ENCODE results near the gene CFAP206.
"Not testable (repeated sequence)": the region's sequence is repeated elsewhere in the genome, so short reads cannot be mapped to it uniquely, and the experiment has no call there.

CFAP206 gene

GRCh38 chr6:87472525-87473418 lies 65.0 kb downstream of the CFAP206 start, which contains the start of gene SLC35A1:
Gene SLC35A1, plus strand, starts transcription at chr6:87472974. Its CDS starts 30 bp downstream, at chr6:87473004.
- peaks cover 2% of the 10 kb centered on the region for H3K27me3 Mint-ChIP-seq
- ATAC-seq, result peak; percentile 92
- H3K4me1 Mint-ChIP-seq, result peaks cover 19% of the 10 kb centered on the region

GRCh38 chr6:87473419-87473903 lies 65.7 kb downstream of the CFAP206 start:
- peak overlapping the region; percentile 97 for H3K4me3 Mint-ChIP-seq
- no peaks in the 10 kb centered on the region for H3K27me3 Mint-ChIP-seq
- ATAC-seq, result peak; percentile 81
- H3K27ac Mint-ChIP-seq, result peak overlapping the region; percentile 98
- no peaks in the 10 kb centered on the region for H3K9me3 Mint-ChIP-seq
- peaks cover 6% of the 10 kb centered on the region for H3K36me3 Mint-ChIP-seq (ENCODE audit: low read depth)
- peaks cover 19% of the 10 kb centered on the region for H3K4me1 Mint-ChIP-seq
- DNase-seq, result no peak

More at GRCh38 chr6:87472525-87473418, 65.0 kb downstream of the CFAP206 start, which contains the start of gene SLC35A1:
- Mint-ChIP-seq H3K27ac (peak within 1 kb of the TSS; percentile 98), H3K9me3 (no peaks in the 10 kb centered on the region), H3K36me3 (ENCODE audit: low read depth) (no peaks in the 10 kb centered on the region), H3K4me3 (peak within 1 kb of the TSS; percentile 97)
- peak; percentile 86 for DNase-seq

GRCh38 chr6:87481931-87482330 lies 74.2 kb downstream of the CFAP206 start:
- H3K9me3 Mint-ChIP-seq, result no peaks in the 10 kb centered on the region
- no peak for DNase-seq
- no peaks in the 10 kb centered on the region for H3K4me1 Mint-ChIP-seq
- peaks cover 15% of the 10 kb centered on the region for H3K36me3 Mint-ChIP-seq (ENCODE audit: low read depth)
- no peaks in the 10 kb centered on the region for H3K27me3 Mint-ChIP-seq
- H3K4me3 Mint-ChIP-seq, result no peak overlapping the region
- H3K27ac Mint-ChIP-seq, result no peak overlapping the region
- no peak for ATAC-seq

GRCh38 chr6:87482366-87482765 lies 74.6 kb downstream of the CFAP206 start:
- no peaks in the 10 kb centered on the region for H3K4me1 Mint-ChIP-seq
- peaks cover 15% of the 10 kb centered on the region for H3K36me3 Mint-ChIP-seq (ENCODE audit: low read depth)
- no peaks in the 10 kb centered on the region for H3K9me3 Mint-ChIP-seq
- no peak for DNase-seq
- no peaks in the 10 kb centered on the region for H3K27me3 Mint-ChIP-seq
- no peak overlapping the region for H3K4me3 Mint-ChIP-seq
- no peak overlapping the region for H3K27ac Mint-ChIP-seq
- no peak for ATAC-seq

- H3K27me3 Mint-ChIP-seq, result no peaks in the 10 kb centered on the region
- peak; percentile 36 for ATAC-seq
- no peak overlapping the region for H3K4me3 Mint-ChIP-seq
- no peaks in the 10 kb centered on the region for H3K4me1 Mint-ChIP-seq
- no peak overlapping the region for H3K27ac Mint-ChIP-seq
- DNase-seq, result peak; percentile 10
- H3K36me3 Mint-ChIP-seq (ENCODE audit: low read depth), result peaks cover 6% of the 10 kb centered on the region
- no peaks in the 10 kb centered on the region for H3K9me3 Mint-ChIP-seq
Observed at GRCh38 chr6:87483929-87484328, 76.2 kb downstream of the CFAP206 start.

GRCh38 chr6:87484491-87484890 lies 76.7 kb downstream of the CFAP206 start:
- H3K9me3 Mint-ChIP-seq, result no peaks in the 10 kb centered on the region
- H3K36me3 Mint-ChIP-seq (ENCODE audit: low read depth), result peaks cover 6% of the 10 kb centered on the region
- H3K27ac Mint-ChIP-seq, result no peak overlapping the region
- no peak for ATAC-seq
- DNase-seq, result no peak
- H3K4me3 Mint-ChIP-seq, result no peak overlapping the region
- H3K27me3 Mint-ChIP-seq, result no peaks in the 10 kb centered on the region
- no peaks in the 10 kb centered on the region for H3K4me1 Mint-ChIP-seq

- ATAC-seq (no peak), DNase-seq (no peak)
- Mint-ChIP-seq H3K4me3 (no peak overlapping the region), H3K9me3 (no peaks in the 10 kb centered on the region), H3K36me3 (ENCODE audit: low read depth) (peaks cover 8% of the 10 kb centered on the region), H3K27ac (no peak overlapping the region), H3K4me1 (no peaks in the 10 kb centered on the region), H3K27me3 (no peaks in the 10 kb centered on the region)
Observed at GRCh38 chr6:87487555-87487954, 79.8 kb downstream of the CFAP206 start.

- H3K27ac Mint-ChIP-seq, H3K4me3 Mint-ChIP-seq, H3K27me3 Mint-ChIP-seq, ATAC-seq, H3K9me3 Mint-ChIP-seq, DNase-seq, H3K4me1 Mint-ChIP-seq: not testable (repeated sequence)
- peaks cover 13% of the 10 kb centered on the region for H3K36me3 Mint-ChIP-seq (ENCODE audit: low read depth)
Observed at GRCh38 chr6:87489326-87489725, 81.6 kb downstream of the CFAP206 start.

- Mint-ChIP-seq H3K27me3 (no peaks in the 10 kb centered on the region), H3K4me1 (peaks cover 2% of the 10 kb centered on the region), H3K4me3 (no peak overlapping the region)
Observed at GRCh38 chr6:87494761-87495422, 87.1 kb downstream of the CFAP206 start.

GRCh38 chr6:87498048-87498447 lies 90.3 kb downstream of the CFAP206 start:
- no peaks in the 10 kb centered on the region for H3K9me3 Mint-ChIP-seq
- H3K27me3 Mint-ChIP-seq, result no peaks in the 10 kb centered on the region
- DNase-seq (no peak), ATAC-seq (no peak)
- peaks cover 8% of the 10 kb centered on the region for H3K36me3 Mint-ChIP-seq (ENCODE audit: low read depth)
- no peak overlapping the region for H3K27ac Mint-ChIP-seq
- no peak overlapping the region for H3K4me3 Mint-ChIP-seq
- H3K4me1 Mint-ChIP-seq, result peaks cover 2% of the 10 kb centered on the region

More at GRCh38 chr6:87494761-87495422, 87.1 kb downstream of the CFAP206 start:
- H3K36me3 Mint-ChIP-seq (ENCODE audit: low read depth), result peaks cover 10% of the 10 kb centered on the region
- no peaks in the 10 kb centered on the region for H3K9me3 Mint-ChIP-seq
- ATAC-seq (no peak), DNase-seq (no peak)
- no peak overlapping the region for H3K27ac Mint-ChIP-seq

GRCh38 chr6:87501809-87502572 lies 94.2 kb downstream of the CFAP206 start:
- Mint-ChIP-seq H3K27me3 (no peaks in the 10 kb centered on the region), H3K36me3 (ENCODE audit: low read depth) (peaks cover 7% of the 10 kb centered on the region), H3K4me1 (no peaks in the 10 kb centered on the region), H3K27ac (peak overlapping the region; percentile 12), H3K9me3 (no peaks in the 10 kb centered on the region), H3K4me3 (no peak overlapping the region)
- DNase-seq (no peak), ATAC-seq (no peak)

GRCh38 chr6:87504441-87504840 lies 96.7 kb downstream of the CFAP206 start:
- Mint-ChIP-seq H3K27ac (peak overlapping the region; percentile 15), H3K36me3 (ENCODE audit: low read depth) (peaks cover 10% of the 10 kb centered on the region), H3K9me3 (no peaks in the 10 kb centered on the region), H3K4me1 (no peaks in the 10 kb centered on the region), H3K27me3 (no peaks in the 10 kb centered on the region), H3K4me3 (no peak overlapping the region)
- ATAC-seq (no peak), DNase-seq (no peak)
